Hippocampal formation (tissue), 2 donors: ENCODE data around the gene RBBP8NL.

ENCODE experiments used
- DNase-seq, 2 donors: peaks; one replicate each; lab custom pipeline; 2025; lab: John Stamatoyannopoulos, UW

RBBP8NL gene, protein sequence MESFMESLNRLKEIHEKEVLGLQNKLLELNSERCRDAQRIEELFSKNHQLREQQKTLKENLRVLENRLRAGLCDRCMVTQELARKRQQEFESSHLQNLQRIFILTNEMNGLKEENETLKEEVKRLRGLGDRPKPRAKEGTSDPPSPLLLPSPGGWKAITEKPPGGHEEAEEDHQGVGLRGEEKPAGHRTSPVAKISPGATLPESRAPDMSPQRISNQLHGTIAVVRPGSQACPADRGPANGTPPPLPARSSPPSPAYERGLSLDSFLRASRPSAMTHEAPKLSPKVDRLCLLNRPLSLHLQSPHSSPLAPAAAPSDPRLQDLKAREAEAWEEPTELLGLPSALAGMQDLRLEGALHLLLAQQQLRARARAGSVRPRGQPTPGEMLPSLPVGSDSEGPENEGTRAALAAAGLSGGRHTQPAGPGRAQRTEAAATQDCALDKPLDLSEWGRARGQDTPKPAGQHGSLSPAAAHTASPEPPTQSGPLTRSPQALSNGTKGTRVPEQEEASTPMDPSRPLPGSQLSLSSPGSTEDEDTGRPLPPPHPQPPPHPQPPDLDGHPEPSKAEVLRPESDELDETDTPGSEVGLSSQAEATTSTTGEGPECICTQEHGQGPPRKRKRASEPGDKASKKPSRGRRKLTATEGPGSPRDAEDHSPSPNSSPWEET

DNA sequence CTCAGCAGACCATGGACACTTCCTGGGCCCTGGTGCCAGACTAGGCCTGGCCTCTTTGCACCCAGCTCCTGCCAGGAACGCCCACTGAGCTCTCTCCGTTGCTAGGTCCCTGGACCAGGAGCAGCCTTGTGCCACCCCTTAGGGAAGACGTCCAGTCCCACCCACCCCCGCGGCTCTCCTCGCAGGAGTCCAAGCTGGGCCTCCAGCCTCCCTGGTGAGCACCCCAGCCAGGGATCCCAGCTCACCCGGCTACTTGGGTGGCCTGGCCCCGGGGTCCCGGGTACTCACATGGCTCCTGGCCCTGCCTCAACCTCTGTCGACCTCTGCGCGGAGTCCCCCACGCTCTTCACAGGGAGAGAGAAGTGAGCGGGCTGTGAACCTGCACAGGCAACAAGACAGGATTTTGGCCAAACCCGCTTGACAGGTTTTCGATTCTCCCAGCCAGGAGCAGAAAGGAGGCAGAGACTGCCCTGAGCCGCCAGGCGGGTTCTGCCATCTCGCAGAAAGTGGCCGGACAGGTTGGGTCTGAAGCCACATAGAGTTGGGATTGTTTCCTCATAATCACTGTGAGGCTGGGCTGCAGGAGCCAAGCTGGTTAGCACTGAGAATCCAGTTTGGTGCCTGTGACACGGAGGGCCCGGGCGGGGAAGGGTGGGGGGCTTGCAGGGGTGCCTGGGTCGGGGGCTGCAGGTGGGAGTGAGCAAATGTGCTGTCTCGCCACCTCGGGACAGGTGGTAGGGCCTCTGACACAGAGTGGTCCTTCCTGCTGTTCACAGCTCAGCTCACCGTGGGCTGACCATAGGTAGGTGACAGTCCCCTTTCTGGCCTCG is at the start of gene RBBP8NL:
Gene RBBP8NL, minus strand, starts transcription at position 368 of the 830 bp plus-strand sequence. CDS start 7,892 bp downstream, outside the sequence.
- no peak for DNase-seq

DNA sequence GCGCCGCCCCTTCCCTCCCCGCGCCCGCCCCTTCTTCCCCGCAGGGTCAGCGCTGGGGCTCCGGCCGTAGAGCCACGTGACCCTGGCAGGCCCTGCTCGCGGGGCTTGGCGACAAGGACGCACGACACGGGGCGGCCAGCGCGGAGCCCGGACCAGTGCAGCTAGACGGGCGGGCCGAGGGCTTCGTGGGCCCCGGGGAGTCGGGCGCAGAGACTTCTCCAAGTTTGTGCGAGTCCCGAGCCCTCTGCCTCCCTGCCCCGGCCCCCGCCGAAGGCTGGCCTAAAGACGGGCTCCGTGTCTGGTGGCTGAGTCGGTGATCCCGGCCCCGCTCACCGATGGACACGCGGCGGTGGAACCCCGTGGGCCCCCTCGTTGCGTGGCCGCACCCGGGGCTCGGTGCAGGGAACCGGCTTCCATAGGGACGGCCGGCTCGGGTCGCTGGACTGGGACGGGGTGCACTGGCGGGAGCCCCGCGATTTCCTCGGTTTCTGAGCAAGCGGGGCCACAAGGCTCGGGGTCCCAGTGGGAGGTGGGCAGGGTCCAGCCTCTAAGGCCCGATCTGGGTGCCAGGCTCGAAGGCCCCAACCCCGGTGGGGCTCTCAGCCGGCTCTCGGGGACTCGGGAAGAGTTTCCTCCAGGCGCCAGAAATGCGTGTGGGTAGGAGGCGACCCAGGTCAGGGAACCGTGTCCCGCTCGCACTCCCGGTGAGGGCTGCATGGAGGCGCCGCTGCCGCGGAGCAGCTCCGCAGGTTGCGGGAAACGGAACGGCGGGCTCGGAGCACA is 48.9 kb upstream of the RBBP8NL start:
- DNase-seq: no peak

DNA sequence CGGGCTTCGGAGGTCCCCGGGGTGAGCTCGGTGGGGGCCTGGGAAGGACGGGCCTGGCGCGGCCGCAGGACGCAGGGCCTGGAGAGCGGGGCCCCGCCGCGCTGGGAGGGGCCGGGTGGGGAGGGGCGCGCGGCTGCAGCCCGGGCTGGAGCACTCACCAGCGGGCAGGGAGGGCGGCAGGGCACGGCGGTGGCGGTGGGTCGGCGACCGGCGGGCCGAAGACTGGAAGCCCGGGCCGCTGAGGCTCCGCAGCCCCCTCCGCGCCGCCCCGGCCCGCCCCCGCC is 48.4 kb upstream of the RBBP8NL start, which contains the start of gene GATA5:
Gene GATA5, minus strand, starts transcription at position 224 of the 284 bp plus-strand sequence. CDS start 474 bp downstream, outside the sequence.
- DNase-seq: no peak

DNA sequence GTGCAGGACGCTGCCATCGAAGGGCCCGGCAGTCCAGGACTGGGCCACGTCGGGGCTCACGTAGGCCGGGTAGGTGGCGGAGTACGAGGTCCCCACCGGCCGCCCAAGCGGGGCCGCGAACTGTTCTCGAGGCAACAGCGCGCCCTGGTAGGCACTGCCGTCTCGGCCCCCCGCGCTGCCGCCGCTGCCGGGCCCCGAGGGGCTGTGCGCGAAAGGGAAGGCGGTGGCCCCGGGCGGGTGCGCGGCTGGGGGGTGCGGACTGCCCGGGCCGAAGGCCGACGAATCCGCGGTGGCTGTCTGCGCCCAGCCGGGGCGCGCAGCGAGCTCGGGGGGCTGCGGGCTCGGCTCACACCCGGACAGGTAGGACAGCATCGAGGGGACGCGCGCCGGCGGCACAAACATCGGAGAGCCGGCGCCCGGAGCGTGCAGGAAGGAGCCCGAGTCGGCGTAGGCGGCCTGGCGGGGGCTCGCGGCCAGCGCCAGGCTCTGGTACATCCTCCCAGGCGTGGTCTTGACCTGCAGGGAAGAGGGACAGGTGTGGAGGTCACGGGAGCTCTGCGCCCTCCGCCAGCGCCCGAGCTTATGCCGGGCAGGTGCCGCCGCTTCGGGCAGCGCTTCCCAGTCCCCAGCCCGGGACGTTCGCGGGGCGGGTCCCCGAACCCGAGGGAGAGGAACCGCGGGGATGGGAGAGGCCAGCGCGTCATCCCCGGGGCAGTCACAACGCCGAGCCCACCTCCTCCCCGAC is 47.9 kb upstream of the RBBP8NL start:
- DNase-seq: no peak

DNA sequence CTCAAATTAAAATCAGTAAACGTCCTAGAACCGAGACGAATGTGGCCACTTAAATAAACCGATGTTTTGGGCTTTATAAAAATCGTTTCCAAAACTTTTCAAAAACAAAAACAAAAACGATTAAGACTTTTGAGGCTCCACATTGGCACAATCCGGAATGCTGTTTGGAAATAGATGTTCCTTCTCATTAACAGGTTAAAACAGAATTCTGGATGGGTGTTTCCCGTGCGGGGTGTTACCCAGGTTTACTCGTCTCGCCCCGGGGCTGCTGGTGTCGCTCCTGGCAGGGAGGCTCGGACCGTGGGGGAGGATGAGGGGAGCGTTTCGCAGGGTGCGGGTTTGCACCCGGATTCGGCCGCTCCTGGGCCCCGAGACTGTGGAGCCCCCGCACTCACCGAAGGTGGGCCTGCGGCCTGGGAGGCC is 47.3 kb upstream of the RBBP8NL start:
- no peak for DNase-seq

DNA sequence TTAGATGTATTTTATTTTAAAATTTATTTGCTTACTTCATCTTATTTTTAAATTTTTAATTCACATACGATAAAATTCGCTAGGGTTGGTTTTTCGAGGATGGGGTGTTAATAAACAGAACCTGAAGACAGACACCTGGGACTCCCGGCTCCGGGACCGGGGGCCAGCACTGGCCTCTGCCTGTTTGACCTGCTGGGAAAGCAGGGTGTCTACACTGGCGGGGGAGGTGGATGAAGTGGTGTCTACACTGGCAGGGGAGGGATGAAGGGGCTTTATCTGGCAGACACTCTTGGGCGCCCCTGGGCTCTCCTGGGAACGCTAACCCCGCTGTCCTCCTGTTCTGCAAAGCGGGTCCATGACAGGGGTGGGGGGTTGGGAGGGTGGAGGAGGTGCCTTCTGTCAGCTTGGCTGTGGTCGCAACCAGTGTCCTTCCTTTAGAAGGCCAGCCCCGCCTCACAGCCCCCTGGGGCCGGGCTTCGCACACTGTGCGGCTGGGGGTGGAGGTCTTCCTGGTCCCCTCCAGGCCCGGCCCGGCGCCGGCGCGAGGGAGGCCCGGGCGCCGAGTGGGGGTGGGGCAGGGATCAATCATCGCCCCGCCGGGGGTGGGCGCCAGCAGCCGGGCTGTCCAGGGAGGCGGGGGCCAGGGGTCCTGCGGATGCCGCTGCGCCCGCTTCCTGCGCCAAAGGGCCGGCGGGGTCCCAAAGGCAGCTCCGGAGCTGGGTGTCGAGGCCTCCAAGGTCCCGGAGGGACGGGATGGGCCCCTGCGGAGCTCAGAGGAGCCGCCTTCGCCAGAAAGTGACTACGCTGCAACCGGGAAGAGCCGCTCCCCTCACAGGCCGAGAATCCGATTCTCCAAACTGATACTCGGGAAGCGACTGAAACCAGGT is 46.6 kb upstream of the RBBP8NL start:
- no peak for DNase-seq

DNA sequence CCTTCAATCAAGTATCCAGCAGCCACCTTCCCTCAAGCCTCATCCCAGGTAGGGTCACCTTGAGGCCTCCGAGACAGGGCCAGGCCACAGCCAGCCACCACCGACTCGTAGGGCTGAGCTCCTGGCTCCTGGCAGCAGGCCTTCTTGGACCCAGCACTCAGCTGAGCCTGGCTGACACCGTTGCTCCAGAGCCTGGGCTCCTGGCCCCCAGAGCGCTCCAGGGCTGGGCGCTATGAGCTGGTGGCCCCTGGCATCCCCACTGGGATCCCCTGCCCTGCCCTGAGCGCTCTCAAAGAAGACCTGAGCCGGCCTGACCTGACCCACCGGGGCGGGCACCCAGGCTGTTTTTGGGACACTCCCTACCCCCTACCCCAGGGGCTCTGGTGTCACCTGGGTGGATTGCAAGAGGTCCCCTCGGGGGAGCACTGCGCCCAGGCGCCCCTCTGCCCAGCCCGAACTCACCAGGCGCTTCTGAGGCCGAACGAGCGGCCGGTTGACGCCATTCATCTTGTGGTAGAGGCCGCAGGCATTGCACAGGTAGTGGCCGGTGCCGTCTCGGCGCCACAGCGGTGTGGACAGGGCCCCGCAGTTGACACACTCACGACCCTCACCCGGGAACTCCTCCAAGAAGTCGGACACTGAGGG is 45.7 kb upstream of the RBBP8NL start:
- DNase-seq: no peak

DNA sequence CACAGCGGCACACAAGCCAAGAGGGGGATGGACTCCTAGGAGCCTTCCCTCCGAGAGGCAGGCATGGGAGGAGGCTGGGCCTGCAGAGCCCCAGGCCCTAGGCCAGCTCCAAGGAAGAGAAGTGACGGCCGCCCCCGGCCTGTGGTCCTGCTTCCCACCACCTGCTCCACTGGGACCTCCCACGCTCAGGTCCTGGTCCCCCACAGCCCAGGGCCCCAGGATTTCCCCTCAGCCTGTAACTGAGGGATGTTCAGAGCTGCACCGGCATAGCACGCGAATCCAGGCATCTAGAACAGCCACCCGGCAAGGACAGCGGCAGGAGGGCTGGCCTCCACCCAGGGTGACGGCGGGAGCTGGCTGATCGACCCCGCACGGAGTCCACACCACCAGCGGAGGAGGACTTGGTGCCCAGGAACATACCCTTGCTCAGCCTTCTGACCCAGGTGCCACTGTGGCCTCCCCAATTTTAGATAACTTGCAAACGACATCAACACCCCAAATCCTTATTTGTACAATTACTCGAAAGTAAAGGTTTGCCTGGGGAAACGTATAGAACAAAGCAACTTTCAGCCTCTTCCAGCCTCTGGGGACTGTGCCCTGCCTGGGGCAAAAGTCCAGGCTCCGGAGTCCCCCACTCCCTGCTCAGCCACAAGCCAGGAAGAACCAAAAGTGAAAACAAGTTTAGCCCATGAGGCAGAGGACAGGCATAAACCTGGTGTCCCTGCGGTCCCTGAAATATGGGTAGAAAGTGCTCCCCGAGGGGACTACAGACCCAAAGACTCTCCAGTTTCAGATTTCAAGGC is 45.0 kb upstream of the RBBP8NL start:
- no peak for DNase-seq

DNA sequence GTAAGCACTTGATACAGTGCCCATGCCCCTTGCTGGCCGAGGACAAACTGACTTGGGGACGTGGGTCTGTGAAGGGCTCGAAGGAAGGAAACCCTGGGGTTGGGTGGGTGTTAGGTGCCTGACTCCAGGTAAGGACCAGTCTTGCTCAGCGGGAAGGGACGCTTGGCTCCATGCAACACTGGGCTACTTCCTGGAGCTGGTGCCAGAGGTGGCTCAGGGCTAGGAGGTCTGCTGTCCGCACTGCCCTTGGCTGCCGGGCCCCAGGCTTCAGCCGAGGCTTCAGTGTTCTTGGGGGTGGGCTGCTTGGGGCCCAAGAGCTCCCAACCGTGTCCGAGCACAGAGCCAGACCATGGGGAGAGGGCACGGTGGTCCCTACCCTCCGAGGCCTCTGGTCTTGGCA is 43.1 kb upstream of the RBBP8NL start:
- DNase-seq: no peak

DNA sequence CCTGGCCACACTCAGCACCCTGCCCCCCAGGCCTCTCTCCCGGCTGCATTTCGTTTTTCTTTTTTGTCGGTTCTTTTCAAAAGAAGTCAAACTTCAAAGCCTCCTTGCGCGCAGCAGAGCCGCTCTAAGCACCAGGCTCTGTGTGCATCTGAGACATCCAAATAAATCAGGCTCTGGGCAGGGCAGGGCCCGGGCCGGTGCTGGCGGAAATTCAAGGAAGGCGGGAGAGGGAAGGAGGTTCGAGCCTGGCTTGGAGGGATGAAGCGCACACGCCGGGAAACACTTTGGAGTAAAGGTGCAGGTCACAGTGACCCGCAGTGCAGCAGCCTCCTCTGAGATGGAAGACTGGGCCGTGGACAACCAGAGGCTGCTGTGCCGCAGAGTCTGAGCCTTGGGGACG is 42.7 kb upstream of the RBBP8NL start:
- DNase-seq: no peak

DNA sequence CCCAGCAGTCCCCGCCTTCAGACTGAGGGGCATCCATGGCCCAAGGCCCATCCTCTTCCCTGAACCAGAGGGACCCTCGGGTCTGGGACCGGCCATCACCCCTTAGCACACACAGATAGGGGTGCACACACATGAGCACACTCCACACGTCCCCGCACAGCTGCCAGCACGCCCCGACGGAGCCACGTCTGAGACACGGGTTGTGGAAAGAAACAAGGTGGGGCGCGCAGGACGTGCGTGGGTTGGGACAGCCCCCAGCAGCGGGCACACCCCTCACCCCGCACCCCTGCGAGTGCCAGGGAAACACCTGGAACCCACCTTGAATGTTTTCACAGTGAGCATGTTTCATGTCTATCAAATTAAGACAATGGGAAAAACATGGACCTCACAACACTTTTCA is 42.0 kb upstream of the RBBP8NL start:
- no peak for DNase-seq

DNA sequence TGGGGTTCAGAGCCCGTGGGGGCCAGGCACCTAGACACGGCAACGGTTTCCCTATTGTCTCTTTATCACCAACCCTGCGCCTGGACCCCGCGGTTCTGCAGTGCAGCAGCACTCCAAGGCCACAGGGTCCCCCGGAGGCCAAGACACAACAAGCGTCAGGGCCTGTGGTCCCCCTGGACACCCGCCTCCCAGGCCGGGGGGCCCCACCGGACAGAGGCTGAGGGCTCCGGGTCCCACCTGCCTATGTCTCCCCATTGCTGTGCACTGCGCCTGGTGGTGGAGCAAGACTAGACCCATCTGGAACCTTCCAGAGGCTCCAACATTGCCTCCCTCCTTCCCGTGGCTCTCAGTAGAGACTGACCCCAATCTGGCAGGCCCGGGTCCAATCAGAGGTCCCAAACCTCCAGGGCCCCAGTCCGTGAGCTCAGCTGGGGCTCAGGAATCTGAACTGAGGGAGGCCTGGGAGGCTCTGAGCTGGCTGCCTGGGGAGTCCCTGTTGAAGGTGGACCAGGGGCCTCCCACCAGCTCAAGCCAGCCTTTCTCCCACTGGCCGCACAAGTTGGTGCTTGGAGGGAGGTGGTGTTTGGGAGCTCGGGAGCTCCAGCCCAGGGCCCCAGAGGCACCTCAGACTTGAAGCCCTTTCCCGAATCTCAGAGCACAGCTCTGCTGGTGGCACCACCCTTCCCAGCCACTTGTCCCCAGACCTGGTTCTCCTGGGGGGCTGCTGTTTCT is 39.6 kb upstream of the RBBP8NL start:
- DNase-seq: no peak

DNA sequence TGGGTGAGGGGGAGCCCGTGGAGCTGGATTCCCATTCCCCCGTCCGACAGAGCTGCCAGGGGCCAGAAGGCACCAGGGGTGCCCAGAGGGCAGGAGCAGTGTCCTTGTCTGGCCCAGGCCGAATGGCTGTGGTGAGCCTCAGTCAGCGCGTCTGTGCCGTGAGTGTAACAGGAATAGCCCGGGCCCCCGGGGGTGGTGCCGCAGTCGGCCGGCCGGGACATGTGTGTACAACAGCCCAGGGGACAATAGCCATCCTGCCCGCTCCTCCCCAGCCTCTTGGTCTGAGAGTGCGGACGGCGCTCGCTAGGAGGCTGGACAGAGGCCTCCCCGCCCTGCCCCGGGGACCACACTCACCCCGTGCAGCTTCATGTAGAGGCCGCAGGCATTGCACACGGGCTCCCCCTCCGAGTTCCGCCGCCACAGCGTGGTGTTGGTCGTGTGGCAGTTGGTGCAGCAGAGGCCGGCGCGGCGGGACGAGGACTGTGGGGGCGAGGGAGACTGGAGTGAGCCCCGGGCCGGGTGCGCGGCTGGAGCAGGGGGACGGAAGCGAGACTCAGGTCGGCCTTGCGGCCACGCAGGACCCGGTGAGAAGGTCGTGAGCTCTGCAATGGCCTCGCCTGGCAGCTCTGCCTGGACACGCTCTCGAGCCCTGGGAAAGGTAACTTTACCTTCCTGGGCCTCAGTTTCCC is 38.9 kb upstream of the RBBP8NL start:
- DNase-seq: no peak

DNA sequence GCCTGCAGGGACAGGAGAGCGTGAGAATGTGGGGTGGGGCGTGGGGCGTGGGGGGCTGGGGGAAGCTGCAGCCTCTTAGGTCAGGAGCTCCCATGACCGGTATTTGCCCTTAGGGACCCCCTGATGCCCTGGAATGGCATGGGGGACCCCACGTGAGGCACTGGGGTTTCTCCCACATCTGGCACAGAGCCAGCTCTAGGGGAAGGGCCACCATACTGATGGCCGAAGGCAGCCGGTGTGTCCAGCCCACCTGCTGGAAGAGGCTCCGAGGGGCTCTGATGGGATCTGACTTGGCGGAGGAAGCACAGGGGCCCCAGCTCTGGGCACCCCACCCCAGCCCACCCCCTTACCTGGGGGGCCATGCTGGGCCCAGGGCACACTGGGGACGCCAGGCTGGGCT is 37.7 kb upstream of the RBBP8NL start:
- DNase-seq: no peak

DNA sequence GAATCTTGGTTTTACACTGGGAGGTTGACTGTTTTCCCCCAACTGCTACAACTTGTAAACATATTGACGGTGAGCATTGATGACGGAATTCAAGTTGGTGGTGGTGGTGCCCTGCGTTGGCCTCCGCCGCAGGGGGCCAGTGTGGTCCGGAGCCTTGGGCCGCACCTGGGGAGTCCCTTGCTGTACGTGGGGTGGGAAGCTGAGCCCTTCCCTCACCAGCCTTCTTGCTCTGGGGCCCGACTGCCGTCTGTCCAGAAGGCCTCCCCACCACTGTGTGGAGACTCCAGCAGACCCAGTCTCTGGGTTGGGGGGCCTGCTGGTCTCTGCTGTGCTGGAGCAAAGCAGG is 37.1 kb upstream of the RBBP8NL start:
- no peak for DNase-seq

DNA sequence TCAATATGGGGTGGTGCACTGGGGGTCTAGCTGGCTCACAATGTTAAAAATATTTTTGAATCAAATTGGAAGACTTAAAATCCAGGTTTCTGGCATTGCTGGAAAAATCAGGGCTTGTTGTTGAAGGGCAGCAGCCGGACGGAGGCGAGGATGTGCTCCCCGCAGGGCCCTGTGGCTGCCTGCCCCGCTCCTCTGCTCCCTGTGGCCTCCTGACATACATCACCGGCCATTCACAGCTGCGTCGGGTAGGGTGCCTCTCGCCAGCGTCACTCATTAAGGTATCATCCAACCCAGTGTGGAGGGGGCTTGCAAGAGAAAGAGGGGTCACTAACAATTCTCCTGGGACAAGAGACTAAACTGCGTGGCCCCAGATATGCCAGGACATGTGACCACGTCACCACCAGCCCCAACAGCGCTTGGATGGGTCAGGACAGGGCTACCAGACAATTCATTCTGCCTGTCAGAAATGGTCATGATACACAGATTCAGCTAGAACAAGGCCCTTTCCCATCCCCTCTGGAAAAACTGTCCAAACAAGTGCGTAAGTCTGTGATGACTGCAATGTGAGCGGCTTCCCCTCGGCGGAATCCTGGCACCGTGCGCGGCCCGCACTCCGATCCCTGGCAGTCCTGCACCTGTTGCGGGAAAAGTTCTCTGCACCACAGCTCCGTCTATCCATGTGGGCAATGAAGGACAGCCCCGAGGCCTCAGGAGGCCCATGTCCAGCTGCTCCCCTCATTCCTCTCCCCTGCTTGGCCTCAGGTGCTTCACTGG is 36.5 kb upstream of the RBBP8NL start:
- DNase-seq: no peak
